ENCODE results near the gene UNC5CL.

Gene UNC5CL

DNA sequence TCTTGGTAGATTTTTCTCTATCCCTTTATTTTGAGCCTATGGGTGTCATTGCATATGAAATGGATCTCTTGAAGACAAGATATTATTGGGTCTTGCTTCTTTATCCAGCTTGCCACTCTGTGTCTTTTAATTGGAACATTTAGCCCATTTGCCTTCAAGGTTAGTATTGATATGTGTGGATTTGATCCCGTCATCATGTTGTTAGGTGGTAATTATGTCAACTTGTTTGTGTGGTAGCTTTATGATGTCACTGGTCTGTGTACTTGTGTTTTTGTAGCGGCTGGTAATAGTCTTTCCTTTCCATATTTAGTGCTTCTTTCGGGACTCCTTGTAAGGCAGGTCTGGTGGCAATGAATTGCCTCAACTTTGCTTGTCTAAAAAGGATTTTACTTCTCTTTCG, 61.9 kb downstream of the UNC5CL start:
- no peak for DNase-seq (ENCODE audit: low read depth in 1 of 2, low spot score in 1 of 2)

All from activated CD4-positive, alpha-beta T cell treated with anti-CD3 and anti-CD28 coated beads, Interleukin-2, amount 50 U/mL, for 24 hours (primary cell).